Heart left ventricle (tissue), 16 donors: ENCODE data around the gene HS3ST1. TPM values are rescaled to one million over a fixed set of nuclear protein-coding genes. Genes with fewer than 3 reads are reported as not detected.

ENCODE experiments used
- ATAC-seq, 4 donors: fragments of 200-7000 bp; cut with Tn5 transposase; one replicate each; pipeline ENCODE4 v1.9.1; 2020 to 2022; ENCODE audit warnings: moderate library complexity in 4 of 4, mild to moderate bottlenecking in 3 of 4, moderate number of reproducible peaks in 1 of 4
- DNase-seq, 5 donors: peaks; one replicate each; pipeline ENCODE4 v3.0.0-alpha.2; 2020
- H3K27ac ChIP-seq, 12 donors: fragments of 200-600 bp; sonication (generic) in 4 of 12; one replicate each; pipeline versions ENCODE4 v1.5.0 to v1.8.0; 2016 to 2022; ENCODE audit warnings: mild to moderate bottlenecking in 2 of 12
- H3K27me3 ChIP-seq, 9 donors: fragments of 200-600 bp; sonication (generic) in 2 of 9; one replicate each; pipeline versions ENCODE4 v1.5.1 to v1.8.0; 2016 to 2022; ENCODE audit warnings: mild to moderate bottlenecking in 3 of 9
- H3K36me3 ChIP-seq, 9 donors: fragments of 200-600 bp; sonication (generic) in 2 of 9; one replicate each; pipeline versions ENCODE4 v1.5.0 to v1.8.0; 2018 to 2022; ENCODE audit warnings: mild to moderate bottlenecking in 2 of 9
- H3K4me1 ChIP-seq, 12 donors: fragments of 200-600 bp; sonication (generic) in 4 of 12; one replicate each; pipeline versions ENCODE4 v1.5.0 to v1.8.0; 2016 to 2022; ENCODE audit warnings: mild to moderate bottlenecking in 3 of 12
- H3K4me3 ChIP-seq, 12 donors: fragments of 200-600 bp; sonication (generic) in 4 of 12; one replicate each; pipeline versions ENCODE4 v1.5.0 to v1.8.0; 2017 to 2022; ENCODE audit warnings: mild to moderate bottlenecking in 9 of 12, moderate library complexity in 4 of 12
- H3K9me3 ChIP-seq, 12 donors: fragments of 200-600 bp; sonication (generic) in 4 of 12; one replicate each; pipeline versions ENCODE4 v1.5.0 to v1.8.0; 2016 to 2022; ENCODE audit warnings: mild to moderate bottlenecking in 1 of 12
- POLR2A ChIP-seq, 2 donors: fragments of 450-650 bp; IDR thresholded peaks; one replicate each; pipeline ENCODE4 v1.6.1; 2017; ENCODE audit warnings: antibody characterized with exemption in 2 of 2, mild to moderate bottlenecking in 2 of 2, moderate library complexity in 2 of 2
- WGBS, 4 donors: extraction: QIAGEN DNeasy Blood & Tissue Kit in 2 of 4; methylation state at CpG; one replicate each; pipeline versions ENCODE4 v1.1.5 to v1.1.7; 2013 to 2018; 5-methylcytosine and 5-hydroxymethylcytosine counted together
- intact Hi-C, 10 donors: fragments of 100-400 bp; cut with DNase I; formaldehyde crosslinking; loops; one replicate each; pipeline versions ENCODE4 v1.11.1 to v1.14.2; 2022
- polyA plus RNA-seq, 2 donors: library from polyadenylated mRNA; stranded (reverse); fragments of 200-250 nt; gene quantifications; one replicate each; pipeline ENCODE4 v1.2.3, GENCODE V29; 2013
- total RNA-seq, 9 donors: library from RNA; depleted of rRNA in 2 of 9; stranded (reverse); fragments of >200 nt in 2 of 9; fragmentation: NEBNext Ultra II Directional in 3 of 9; extraction: Animal tissue kit (Norgen Biotek cat#: 25700) in 3 of 9; gene quantifications; one replicate each; pipeline versions ENCODE4 v1.1.0 to v1.2.4, GENCODE V29; 2016 to 2023
- TF ChIP-seq, protein P1 (sequence below), 12 donors: fragments of 200-600 bp; sonication (generic) in 4 of 12; IDR thresholded peaks; one replicate each; pipeline versions ENCODE4 v1.5.0 to v1.8.0; 2018 to 2022; ENCODE audit warnings: antibody characterized with exemption in 12 of 12, mild to moderate bottlenecking in 5 of 12
- donor health status: ischemic (EF 13 %, LVEDD 7.1; RV severe dilation, severe dysfunction).
- donor health status: healthy with polysubstance abuse.
- donor health status: DM: no; HTN: yes; CAD: no.
- donor health status: DM: no; HTN: no; CAD: no.
- donor health status: ischemic (EF 25% LVEDD 6.9; RV normal size, moderate dysfunction).
- donor health status: ischemic (EF 25% LVEDD 5.7; RV mildly dilated, moderate dysfunction).
- donor health status: healthy.
- donor health status: DM: yes; HTN: yes; CAD: no.
- donor health status: ischemic (EF 35%, LVEDD 5.7; RV mildly dilated, moderate dysfunction).
- donor health status: nonischemic (EF 11% LVEDD 7.7; RV severe dilation, severe dysfunction).
- donor health status: DM: yes; HTN: yes; CAD: no.
- donor health status: PGD.
- donor health status: ischemic (EF 29% LVEDD 5.4; RV normal size, mild dysfunction).
- donor health status: nonischemic (EF 23%, LVEDD 6.1; RV moderate dilation, normal function).

HS3ST1 gene
- total and polyA plus RNA-seq, 11 donors = 0.30 to 2.5 (median 1.1) TPM

DNA sequence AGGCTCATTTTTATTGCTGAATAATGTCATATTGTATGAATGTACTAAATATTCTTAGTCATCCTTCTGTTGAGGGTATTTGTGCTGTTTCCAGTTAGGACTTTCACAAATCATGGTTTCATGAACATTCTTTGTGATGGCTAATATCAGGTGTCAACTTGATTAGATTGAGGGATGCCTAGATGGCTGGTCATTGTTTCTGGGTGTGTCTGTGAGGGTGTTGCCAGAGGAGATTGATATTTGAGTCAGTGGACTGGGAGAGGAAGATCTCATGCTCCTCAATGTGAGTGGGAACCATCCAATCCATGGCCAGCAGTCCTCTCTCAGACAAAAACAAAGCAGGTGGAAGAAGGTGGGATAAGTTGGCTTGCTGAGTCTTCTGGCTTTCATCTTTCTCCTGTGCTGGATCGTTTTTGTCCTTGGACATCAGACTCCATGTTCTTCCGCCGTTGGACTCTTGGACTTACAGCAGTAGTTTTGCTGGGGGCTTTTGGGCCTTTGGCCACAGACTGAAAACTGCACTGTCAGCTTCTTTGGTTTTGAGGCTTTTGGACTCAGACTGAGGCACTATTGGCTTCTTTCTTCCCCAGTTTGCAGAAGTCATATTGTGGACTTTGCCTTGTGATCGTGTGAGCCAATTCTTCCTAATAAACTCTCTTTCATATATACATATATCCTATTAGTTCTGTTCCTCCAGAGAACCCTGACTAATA, 11.9 kb upstream of the HS3ST1 start:
- H3K27me3 ChIP-seq = no peaks in the 10 kb centered on the region
- peak overlapping the region in 1 of 12 donors; percentile 75 for H3K27ac ChIP-seq
- no peak for DNase-seq
- no peaks in the 10 kb centered on the region for H3K9me3 ChIP-seq
- 83 to 97% (median 90%) methylated on average over 4 of the region's 4 CpGs for WGBS, 4 donors
- H3K36me3 ChIP-seq = no peaks in the 10 kb centered on the region
- ATAC-seq = no peak
- no peak overlapping the region for H3K4me3 ChIP-seq
- intact Hi-C loops = loop anchor here in 1 of 10 donors (5.0 kb wide), 1 partner anchor 457 kb away; no protein-coding TSS in a partner anchor
- no peak for TF ChIP-seq POLR2A (IDR thresholded peaks at IDR 0.05)
- TF ChIP-seq, protein P1, sequence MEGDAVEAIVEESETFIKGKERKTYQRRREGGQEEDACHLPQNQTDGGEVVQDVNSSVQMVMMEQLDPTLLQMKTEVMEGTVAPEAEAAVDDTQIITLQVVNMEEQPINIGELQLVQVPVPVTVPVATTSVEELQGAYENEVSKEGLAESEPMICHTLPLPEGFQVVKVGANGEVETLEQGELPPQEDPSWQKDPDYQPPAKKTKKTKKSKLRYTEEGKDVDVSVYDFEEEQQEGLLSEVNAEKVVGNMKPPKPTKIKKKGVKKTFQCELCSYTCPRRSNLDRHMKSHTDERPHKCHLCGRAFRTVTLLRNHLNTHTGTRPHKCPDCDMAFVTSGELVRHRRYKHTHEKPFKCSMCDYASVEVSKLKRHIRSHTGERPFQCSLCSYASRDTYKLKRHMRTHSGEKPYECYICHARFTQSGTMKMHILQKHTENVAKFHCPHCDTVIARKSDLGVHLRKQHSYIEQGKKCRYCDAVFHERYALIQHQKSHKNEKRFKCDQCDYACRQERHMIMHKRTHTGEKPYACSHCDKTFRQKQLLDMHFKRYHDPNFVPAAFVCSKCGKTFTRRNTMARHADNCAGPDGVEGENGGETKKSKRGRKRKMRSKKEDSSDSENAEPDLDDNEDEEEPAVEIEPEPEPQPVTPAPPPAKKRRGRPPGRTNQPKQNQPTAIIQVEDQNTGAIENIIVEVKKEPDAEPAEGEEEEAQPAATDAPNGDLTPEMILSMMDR (IDR thresholded peaks at IDR 0.05) = no peak
- peaks cover 0 to 31% (median 0%) of the 10 kb centered on the region in 12 donors for H3K4me1 ChIP-seq

DNA sequence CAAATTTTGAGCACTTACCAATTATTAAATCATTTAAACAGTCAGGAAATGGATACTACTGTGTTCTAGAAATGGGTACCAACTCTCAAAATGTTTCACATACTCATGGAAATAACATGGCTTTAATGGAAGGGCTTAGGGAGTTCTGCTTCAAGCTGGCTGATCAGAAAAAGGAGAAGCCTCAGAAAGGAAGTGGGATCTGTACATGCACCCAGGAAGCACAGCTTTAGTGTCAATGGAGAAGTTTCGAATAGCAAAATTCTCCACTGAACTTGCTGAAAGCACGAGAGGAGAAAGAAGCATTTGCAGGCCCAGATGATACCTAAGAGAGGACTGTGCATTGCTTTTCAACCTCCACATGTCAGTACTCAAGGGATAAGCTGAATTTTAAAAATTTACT, 11.1 kb upstream of the HS3ST1 start:
- ATAC-seq (peak in 3 of 4 donors; percentile 20 to 34 (median 29)), DNase-seq (no peak)
- TF ChIP-seq POLR2A (IDR thresholded peaks at IDR 0.05) = no peak
- TF ChIP-seq, protein P1 (IDR thresholded peaks at IDR 0.05) = no peak
- Histone ChIP-seq H3K4me3 (no peak overlapping the region), H3K4me1 (peaks cover 0 to 31% (median 0%) of the 10 kb centered on the region in 12 donors), H3K36me3 (no peaks in the 10 kb centered on the region), H3K27ac (peak overlapping the region in 1 of 12 donors; percentile 75), H3K9me3 (no peaks in the 10 kb centered on the region), H3K27me3 (no peaks in the 10 kb centered on the region)
- intact Hi-C loops = loop anchor here in 2 of 10 donors (5.0 to 10.0 kb wide), 2 partner anchors 285 to 457 kb away; no protein-coding TSS in a partner anchor
- WGBS, 4 donors = 84 to 93% (median 92%) methylated on average over 2 of the region's 2 CpGs

DNA sequence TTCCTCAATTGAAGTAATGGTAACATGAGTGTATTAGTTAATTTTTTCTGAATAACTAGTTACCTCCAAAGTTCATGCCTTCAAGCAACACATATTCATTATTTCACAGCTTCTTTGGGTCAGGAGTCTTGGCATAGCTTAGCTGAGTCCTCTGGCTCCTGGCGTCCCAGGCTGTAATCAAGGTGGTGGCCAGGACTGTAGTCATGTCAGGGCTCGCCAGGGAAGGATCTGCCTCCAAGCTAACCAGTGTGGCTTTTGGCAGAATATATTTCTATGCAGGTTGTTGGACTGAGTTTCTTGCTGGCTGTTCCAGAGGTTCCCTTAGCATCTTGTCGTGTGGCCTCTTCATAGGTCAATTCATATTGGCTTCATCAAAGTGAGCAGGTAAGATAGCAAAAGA, 10.0 kb upstream of the HS3ST1 start:
- DNase-seq = no peak
- no peaks in the 10 kb centered on the region for H3K27me3 ChIP-seq
- no peak overlapping the region for H3K27ac ChIP-seq
- H3K36me3 ChIP-seq = no peaks in the 10 kb centered on the region
- TF ChIP-seq, protein P1 (IDR thresholded peaks at IDR 0.05) = no peak
- TF ChIP-seq POLR2A (IDR thresholded peaks at IDR 0.05) = no peak
- 89 to 98% (median 95%) methylated on average over 3 of the region's 3 CpGs for WGBS, 4 donors
- peaks cover 0 to 31% (median 0%) of the 10 kb centered on the region in 12 donors for H3K4me1 ChIP-seq
- intact Hi-C loops = loop anchor here in 1 of 10 donors (10.0 kb wide), 1 partner anchor 286 kb away; no protein-coding TSS in a partner anchor
- no peak overlapping the region for H3K4me3 ChIP-seq
- no peak for ATAC-seq
- H3K9me3 ChIP-seq = no peaks in the 10 kb centered on the region

DNA sequence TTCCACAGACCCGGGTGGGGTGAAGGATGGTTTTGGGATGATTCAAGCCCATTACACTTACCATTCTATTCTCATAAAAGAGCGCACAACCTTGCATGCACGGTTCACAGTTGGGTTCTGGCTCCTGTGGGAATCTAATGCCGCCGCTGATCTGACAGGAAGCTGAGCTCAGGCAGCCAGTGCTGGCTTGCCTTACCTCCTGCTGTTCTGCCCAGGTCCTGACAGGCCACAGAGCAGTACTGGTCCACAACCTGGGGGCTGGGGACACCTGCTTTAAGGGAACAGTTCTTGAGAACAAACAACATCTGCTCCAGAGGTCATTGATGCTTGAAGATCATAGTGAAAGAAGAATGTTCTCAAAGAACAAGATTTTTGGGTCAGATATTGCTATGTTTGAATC, 8.0 kb upstream of the HS3ST1 start:
- no peak for TF ChIP-seq POLR2A (IDR thresholded peaks at IDR 0.05)
- TF ChIP-seq, protein P1 (IDR thresholded peaks at IDR 0.05) = no peak
- DNase-seq = no peak
- WGBS, 4 donors = 58 to 71% (median 65%) methylated on average over 5 of the region's 5 CpGs
- Histone ChIP-seq H3K4me1 (peaks cover 0 to 29% (median 0%) of the 10 kb centered on the region in 12 donors), H3K36me3 (no peaks in the 10 kb centered on the region), H3K4me3 (no peak overlapping the region), H3K27me3 (no peaks in the 10 kb centered on the region), H3K9me3 (no peaks in the 10 kb centered on the region), H3K27ac (no peak overlapping the region)
- no peak for ATAC-seq
- intact Hi-C loops = loop anchor here in 1 of 10 donors (10.0 kb wide), 1 partner anchor 288 kb away; no protein-coding TSS in a partner anchor
